K562 (cell line): ENCODE measurements around the gene PRDM15. TPM values are rescaled to one million over a fixed set of nuclear protein-coding genes. Genes with fewer than 3 reads are reported as not detected.

ENCODE experiments used
- CBFA2T2 ChIP-seq: fragments of 450-650 bp; conservative IDR thresholded peaks from 2 replicates; pipeline ENCODE4 v1.6.1; 2017; ENCODE audit warnings: mild to moderate bottlenecking
- ETV1 ChIP-seq: fragments of 450-650 bp; conservative IDR thresholded peaks from 2 replicates; pipeline ENCODE4 v1.6.1; 2016; ENCODE audit warnings: missing genetic modification characterization, control low read depth, low read depth, missing compliant biosample characterization
- FIP1L1 ChIP-seq: fragments of 200-400 bp; formaldehyde crosslinking; IDR thresholded peaks from 2 replicates; pipeline ENCODE4 v1.6.1; 2018; ENCODE audit warnings: mild to moderate bottlenecking, low read depth, low read length; ENCODE audit not compliant: poor library complexity, severe bottlenecking
- MYNN ChIP-seq, 2 experiments: sonication (generic); formaldehyde crosslinking in 1 of 2; IDR thresholded peaks; 2 replicates each; pipeline versions ENCODE4 v1.5.0 to v1.6.1; 2016 to 2020; ENCODE audit warnings: antibody characterized with exemption in 1 of 2, missing genetic modification reagents in 1 of 2
- PHF20 ChIP-seq: fragments of 450-650 bp; IDR thresholded peaks from 2 replicates; pipeline ENCODE4 v1.6.1; 2018; ENCODE audit not compliant: partially characterized antibody
- PRMT5 ChIP-seq: sonication (generic); formaldehyde crosslinking; IDR thresholded peaks from 2 replicates; pipeline ENCODE4 v1.5.0; 2020; ENCODE audit warnings: missing genetic modification reagents
- PYGO2 ChIP-seq: fragments of 450-650 bp; IDR thresholded peaks from 2 replicates; pipeline ENCODE4 v1.6.1; 2016; ENCODE audit warnings: mild to moderate bottlenecking, missing genetic modification characterization, moderate library complexity, missing compliant biosample characterization
- RBM17 ChIP-seq: fragments of 200-400 bp; formaldehyde crosslinking; IDR thresholded peaks from 2 replicates; pipeline ENCODE4 v1.6.1; 2017; ENCODE audit warnings: low read depth, mild to moderate bottlenecking, low read length, borderline replicate concordance
- ZBTB17 ChIP-seq: fragments of 450-650 bp; formaldehyde crosslinking; IDR thresholded peaks from 2 replicates; pipeline ENCODE4 v1.4.0; 2020; ENCODE audit warnings: mild to moderate bottlenecking
- ZNF57 ChIP-seq: fragments of 450-650 bp; formaldehyde crosslinking; IDR thresholded peaks from 2 replicates; pipeline ENCODE4 v1.4.0; 2020; ENCODE audit warnings: mild to moderate bottlenecking, moderate library complexity
- polyA plus RNA-seq, 8 experiments: library from polyadenylated mRNA; depleted of rRNA in 4 of 8; stranded (reverse) in 5 of 8; unstranded in 3 of 8; fragments of >200 nt; fragmentation: Nextera tagmentation in 2 of 8; fragmentation: Illumina TruSeq in 1 of 8; extraction: Ambion mirVana in 2 of 8; extraction: Trizol in 1 of 8; gene quantifications; 2 replicates each; pipeline versions ENCODE4 v1.2.1 to v1.2.3, GENCODE V29; 2011 to 2014; ENCODE audit warnings: inconsistent platforms in 1 of 8, missing spikeins in 1 of 8
- total RNA-seq, 7 experiments: library from RNA; depleted of rRNA in 6 of 7; stranded (reverse); fragments of >200 nt in 6 of 7; fragmentation: Illumina TruSeq in 2 of 7; extraction: Trizol in 2 of 7; gene quantifications; 2 replicates each; pipeline versions ENCODE4 v1.2.1 to v1.2.3, GENCODE V29; 2011 to 2021; ENCODE audit warnings: low replicate concordance in 1 of 7
- TF ChIP-seq, protein P1 (sequence below): sonication (generic); formaldehyde crosslinking; IDR thresholded peaks from 2 replicates; pipeline ENCODE4 v1.4.0; 2020; ENCODE audit warnings: mild to moderate bottlenecking, missing genetic modification reagents
- TF ChIP-seq, protein P2 (sequence below): fragments of 250-450 bp; sonication (Bioruptor Pico); IDR thresholded peaks from 2 replicates; pipeline ENCODE4 v1.5.0; 2022; ENCODE audit warnings: mild to moderate bottlenecking
- TF ChIP-seq, protein P3 (sequence below): fragments of 450-650 bp; formaldehyde crosslinking; IDR thresholded peaks from 2 replicates; pipeline ENCODE4 v1.4.0; 2020; ENCODE audit warnings: mild to moderate bottlenecking, moderate library complexity
- TF ChIP-seq, protein P4 (sequence below): sonication (generic); formaldehyde crosslinking; IDR thresholded peaks from 2 replicates; pipeline ENCODE4 v1.8.0; 2023; ENCODE audit warnings: mild to moderate bottlenecking, missing genetic modification reagents
- TF ChIP-seq, protein P5 (sequence below): sonication (generic); formaldehyde crosslinking; IDR thresholded peaks from 2 replicates; pipeline ENCODE4 v1.8.0; 2022; ENCODE audit warnings: missing genetic modification reagents, mild to moderate bottlenecking, borderline replicate concordance

PRDM15 gene
- total and polyA plus RNA-seq, 9 of the 15 experiments (the other 6 are each of a cell fraction or from before 2014, with no cell fraction given): 0.93 to 9.2 (median 6.2) TPM

DNA sequence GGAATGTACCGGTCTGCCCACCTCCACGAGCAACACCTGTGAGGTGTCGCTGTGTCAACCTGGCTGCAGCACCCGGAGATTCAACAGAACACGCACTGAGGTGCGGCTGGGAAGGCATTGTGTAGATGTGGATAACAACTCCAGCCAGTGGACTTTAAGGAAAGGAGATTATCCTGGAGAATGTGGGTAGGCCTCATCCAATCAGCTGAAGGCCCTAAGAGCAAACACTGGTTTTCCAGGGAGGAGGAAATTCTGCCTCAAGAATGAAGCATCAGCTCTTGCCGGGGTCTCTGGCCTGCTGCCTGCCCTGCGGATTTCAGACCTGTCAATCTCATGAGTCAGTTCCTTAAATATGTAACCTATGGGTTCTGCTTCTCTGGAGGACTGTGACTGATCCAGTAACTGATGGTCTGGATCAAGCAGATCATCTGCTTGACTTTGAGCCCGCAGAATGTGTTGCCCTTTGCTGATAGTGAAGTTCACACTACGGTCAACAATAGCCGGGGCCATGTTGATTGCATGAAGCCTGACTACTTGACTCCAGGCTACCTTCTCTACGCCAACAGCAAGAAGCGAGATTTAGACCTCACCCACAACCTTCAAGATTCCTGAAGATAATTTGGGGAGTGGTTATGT is 15.9 kb upstream of the PRDM15 start (continued):
- no peak for TF ChIP-seq PYGO2 (tag)
- TF ChIP-seq ETV1: no peak
- TF ChIP-seq ZBTB17: 0 out of 2 replicates have a peak, but pooled peaks have one; percentile 20
- TF ChIP-seq, protein P1, sequence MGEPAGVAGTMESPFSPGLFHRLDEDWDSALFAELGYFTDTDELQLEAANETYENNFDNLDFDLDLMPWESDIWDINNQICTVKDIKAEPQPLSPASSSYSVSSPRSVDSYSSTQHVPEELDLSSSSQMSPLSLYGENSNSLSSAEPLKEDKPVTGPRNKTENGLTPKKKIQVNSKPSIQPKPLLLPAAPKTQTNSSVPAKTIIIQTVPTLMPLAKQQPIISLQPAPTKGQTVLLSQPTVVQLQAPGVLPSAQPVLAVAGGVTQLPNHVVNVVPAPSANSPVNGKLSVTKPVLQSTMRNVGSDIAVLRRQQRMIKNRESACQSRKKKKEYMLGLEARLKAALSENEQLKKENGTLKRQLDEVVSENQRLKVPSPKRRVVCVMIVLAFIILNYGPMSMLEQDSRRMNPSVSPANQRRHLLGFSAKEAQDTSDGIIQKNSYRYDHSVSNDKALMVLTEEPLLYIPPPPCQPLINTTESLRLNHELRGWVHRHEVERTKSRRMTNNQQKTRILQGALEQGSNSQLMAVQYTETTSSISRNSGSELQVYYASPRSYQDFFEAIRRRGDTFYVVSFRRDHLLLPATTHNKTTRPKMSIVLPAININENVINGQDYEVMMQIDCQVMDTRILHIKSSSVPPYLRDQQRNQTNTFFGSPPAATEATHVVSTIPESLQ (CRISPR knock-in tag): no peak
- TF ChIP-seq ZNF57 (CRISPR knock-in tag): no peak
- TF ChIP-seq RBM17: no peak
- TF ChIP-seq, protein P2, sequence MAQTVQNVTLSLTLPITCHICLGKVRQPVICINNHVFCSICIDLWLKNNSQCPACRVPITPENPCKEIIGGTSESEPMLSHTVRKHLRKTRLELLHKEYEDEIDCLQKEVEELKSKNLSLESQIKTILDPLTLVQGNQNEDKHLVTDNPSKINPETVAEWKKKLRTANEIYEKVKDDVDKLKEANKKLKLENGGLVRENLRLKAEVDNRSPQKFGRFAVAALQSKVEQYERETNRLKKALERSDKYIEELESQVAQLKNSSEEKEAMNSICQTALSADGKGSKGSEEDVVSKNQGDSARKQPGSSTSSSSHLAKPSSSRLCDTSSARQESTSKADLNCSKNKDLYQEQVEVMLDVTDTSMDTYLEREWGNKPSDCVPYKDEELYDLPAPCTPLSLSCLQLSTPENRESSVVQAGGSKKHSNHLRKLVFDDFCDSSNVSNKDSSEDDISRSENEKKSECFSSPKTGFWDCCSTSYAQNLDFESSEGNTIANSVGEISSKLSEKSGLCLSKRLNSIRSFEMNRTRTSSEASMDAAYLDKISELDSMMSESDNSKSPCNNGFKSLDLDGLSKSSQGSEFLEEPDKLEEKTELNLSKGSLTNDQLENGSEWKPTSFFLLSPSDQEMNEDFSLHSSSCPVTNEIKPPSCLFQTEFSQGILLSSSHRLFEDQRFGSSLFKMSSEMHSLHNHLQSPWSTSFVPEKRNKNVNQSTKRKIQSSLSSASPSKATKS: no peak
- no peak for TF ChIP-seq PHF20
- TF ChIP-seq MYNN (IDR thresholded peaks at IDR 0.05): no peak; the same call in 1 of the 2 replicates
- TF ChIP-seq MYNN (CRISPR knock-in tag; IDR thresholded peaks at IDR 0.05): no peak
- TF ChIP-seq, protein P3, sequence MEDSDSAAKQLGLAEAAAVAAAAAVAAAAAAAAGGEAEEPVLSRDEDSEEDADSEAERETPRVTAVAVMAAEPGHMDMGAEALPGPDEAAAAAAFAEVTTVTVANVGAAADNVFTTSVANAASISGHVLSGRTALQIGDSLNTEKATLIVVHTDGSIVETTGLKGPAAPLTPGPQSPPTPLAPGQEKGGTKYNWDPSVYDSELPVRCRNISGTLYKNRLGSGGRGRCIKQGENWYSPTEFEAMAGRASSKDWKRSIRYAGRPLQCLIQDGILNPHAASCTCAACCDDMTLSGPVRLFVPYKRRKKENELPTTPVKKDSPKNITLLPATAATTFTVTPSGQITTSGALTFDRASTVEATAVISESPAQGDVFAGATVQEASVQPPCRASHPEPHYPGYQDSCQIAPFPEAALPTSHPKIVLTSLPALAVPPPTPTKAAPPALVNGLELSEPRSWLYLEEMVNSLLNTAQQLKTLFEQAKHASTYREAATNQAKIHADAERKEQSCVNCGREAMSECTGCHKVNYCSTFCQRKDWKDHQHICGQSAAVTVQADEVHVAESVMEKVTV (CRISPR knock-in tag): no peak
- TF ChIP-seq, protein P4, sequence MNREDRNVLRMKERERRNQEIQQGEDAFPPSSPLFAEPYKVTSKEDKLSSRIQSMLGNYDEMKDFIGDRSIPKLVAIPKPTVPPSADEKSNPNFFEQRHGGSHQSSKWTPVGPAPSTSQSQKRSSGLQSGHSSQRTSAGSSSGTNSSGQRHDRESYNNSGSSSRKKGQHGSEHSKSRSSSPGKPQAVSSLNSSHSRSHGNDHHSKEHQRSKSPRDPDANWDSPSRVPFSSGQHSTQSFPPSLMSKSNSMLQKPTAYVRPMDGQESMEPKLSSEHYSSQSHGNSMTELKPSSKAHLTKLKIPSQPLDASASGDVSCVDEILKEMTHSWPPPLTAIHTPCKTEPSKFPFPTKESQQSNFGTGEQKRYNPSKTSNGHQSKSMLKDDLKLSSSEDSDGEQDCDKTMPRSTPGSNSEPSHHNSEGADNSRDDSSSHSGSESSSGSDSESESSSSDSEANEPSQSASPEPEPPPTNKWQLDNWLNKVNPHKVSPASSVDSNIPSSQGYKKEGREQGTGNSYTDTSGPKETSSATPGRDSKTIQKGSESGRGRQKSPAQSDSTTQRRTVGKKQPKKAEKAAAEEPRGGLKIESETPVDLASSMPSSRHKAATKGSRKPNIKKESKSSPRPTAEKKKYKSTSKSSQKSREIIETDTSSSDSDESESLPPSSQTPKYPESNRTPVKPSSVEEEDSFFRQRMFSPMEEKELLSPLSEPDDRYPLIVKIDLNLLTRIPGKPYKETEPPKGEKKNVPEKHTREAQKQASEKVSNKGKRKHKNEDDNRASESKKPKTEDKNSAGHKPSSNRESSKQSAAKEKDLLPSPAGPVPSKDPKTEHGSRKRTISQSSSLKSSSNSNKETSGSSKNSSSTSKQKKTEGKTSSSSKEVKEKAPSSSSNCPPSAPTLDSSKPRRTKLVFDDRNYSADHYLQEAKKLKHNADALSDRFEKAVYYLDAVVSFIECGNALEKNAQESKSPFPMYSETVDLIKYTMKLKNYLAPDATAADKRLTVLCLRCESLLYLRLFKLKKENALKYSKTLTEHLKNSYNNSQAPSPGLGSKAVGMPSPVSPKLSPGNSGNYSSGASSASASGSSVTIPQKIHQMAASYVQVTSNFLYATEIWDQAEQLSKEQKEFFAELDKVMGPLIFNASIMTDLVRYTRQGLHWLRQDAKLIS (CRISPR knock-in tag): no peak
- TF ChIP-seq FIP1L1: no peak
- no peak for TF ChIP-seq PRMT5 (CRISPR knock-in tag)
- TF ChIP-seq CBFA2T2: peak; percentile 84
- TF ChIP-seq, protein P5, sequence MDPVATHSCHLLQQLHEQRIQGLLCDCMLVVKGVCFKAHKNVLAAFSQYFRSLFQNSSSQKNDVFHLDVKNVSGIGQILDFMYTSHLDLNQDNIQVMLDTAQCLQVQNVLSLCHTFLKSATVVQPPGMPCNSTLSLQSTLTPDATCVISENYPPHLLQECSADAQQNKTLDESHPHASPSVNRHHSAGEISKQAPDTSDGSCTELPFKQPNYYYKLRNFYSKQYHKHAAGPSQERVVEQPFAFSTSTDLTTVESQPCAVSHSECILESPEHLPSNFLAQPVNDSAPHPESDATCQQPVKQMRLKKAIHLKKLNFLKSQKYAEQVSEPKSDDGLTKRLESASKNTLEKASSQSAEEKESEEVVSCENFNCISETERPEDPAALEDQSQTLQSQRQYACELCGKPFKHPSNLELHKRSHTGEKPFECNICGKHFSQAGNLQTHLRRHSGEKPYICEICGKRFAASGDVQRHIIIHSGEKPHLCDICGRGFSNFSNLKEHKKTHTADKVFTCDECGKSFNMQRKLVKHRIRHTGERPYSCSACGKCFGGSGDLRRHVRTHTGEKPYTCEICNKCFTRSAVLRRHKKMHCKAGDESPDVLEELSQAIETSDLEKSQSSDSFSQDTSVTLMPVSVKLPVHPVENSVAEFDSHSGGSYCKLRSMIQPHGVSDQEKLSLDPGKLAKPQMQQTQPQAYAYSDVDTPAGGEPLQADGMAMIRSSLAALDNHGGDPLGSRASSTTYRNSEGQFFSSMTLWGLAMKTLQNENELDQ: no peak
